K562 (cell line): ENCODE results near the gene CDX1.

ENCODE experiments used
- ATF1 ChIP-seq, 2 experiments: fragments of 450-650 bp in 1 of 2; IDR thresholded peaks; 2 replicates each; pipeline ENCODE4 v1.6.1; 2016; ENCODE audit warnings: missing compliant biosample characterization in 1 of 2, missing genetic modification characterization in 1 of 2
- CTCF ChIP-seq, 3 experiments: IDR thresholded peaks in 2 of 3; conservative IDR thresholded peaks in 1 of 3; 2 replicates each; pipeline ENCODE4 v1.5.1; 2011 to 2012; ENCODE audit warnings: low read length in 3 of 3, mild to moderate bottlenecking in 3 of 3, control low read depth in 2 of 3, improper control_type of control experiment in 1 of 3, inconsistent platforms in 1 of 3, low read depth in 1 of 3, mixed read lengths in 1 of 3, moderate library complexity in 1 of 3; ENCODE audit not compliant: insufficient read depth in 2 of 3
- E2F6 ChIP-seq, 2 experiments: IDR thresholded peaks; 2 replicates each; pipeline ENCODE4 v1.6.1; 2011; ENCODE audit warnings: borderline replicate concordance in 1 of 2, control low read depth in 1 of 2, low read depth in 1 of 2, low read length in 1 of 2, mild to moderate bottlenecking in 1 of 2, mixed read lengths in 1 of 2, moderate library complexity in 1 of 2; ENCODE audit not compliant: insufficient read depth in 1 of 2, insufficient read length in 1 of 2, poor library complexity in 1 of 2, severe bottlenecking in 1 of 2; ENCODE audit errors: extremely low read depth in 1 of 2
- ETV6 ChIP-seq, 3 experiments: fragments of 150-350 bp in 1 of 3; sonication (generic) in 1 of 3; formaldehyde crosslinking in 1 of 3; IDR thresholded peaks; 2 replicates each; pipeline versions ENCODE4 v1.6.1 to v1.8.0; 2014 to 2022; ENCODE audit warnings: borderline replicate concordance in 2 of 3, low read depth in 2 of 3, antibody characterized with exemption in 1 of 3, low read length in 1 of 3, mild to moderate bottlenecking in 1 of 3, missing genetic modification reagents in 1 of 3
- SNRNP70 ChIP-seq: fragments of 200-400 bp; formaldehyde crosslinking; optimal IDR thresholded peaks from 2 replicates; pipeline ENCODE3; 2017; ENCODE audit warnings: low read depth, low read length
- ZHX1 ChIP-seq: fragments of 150-350 bp; conservative IDR thresholded peaks from 2 replicates; pipeline ENCODE4 v1.6.1; 2014; ENCODE audit warnings: low read length
- ZNF77 ChIP-seq: fragments of 250-450 bp; sonication (Bioruptor Pico); IDR thresholded peaks from 2 replicates; pipeline ENCODE4 v1.5.0; 2020
- ZSCAN29 ChIP-seq: fragments of 450-650 bp; IDR thresholded peaks from 2 replicates; pipeline ENCODE4 v1.6.1; 2017

- no peak for TF ChIP-seq E2F6 (IDR thresholded peaks at IDR 0.05; ENCODE audit: borderline replicate concordance in 1 of 2, extremely low read depth in 1 of 2, insufficient read depth in 1 of 2, insufficient read length in 1 of 2, low read depth in 1 of 2, low read length in 1 of 2, poor library complexity in 1 of 2, severe bottlenecking in 1 of 2)
- no peak for TF ChIP-seq ETV6 (IDR thresholded peaks at IDR 0.05; ENCODE audit: borderline replicate concordance in 1 of 2, low read depth in 2 of 2, low read length in 1 of 2)
- TF ChIP-seq ETV6 (CRISPR knock-in tag; IDR thresholded peaks at IDR 0.05; ENCODE audit: borderline replicate concordance): no peak
- no peak for TF ChIP-seq ZSCAN29
- no peak for TF ChIP-seq SNRNP70
- TF ChIP-seq CTCF (IDR thresholded peaks at IDR 0.05 in 2 of 3, conservative IDR thresholded peaks at IDR 0.05 in 1 of 3; ENCODE audit: insufficient read depth in 2 of 3, low read depth in 1 of 3, low read length in 3 of 3): no peak
- TF ChIP-seq ZHX1: no peak
- TF ChIP-seq ATF1 (CRISPR knock-in tag; IDR thresholded peaks at IDR 0.05): no peak
- TF ChIP-seq ATF1 (tag; IDR thresholded peaks at IDR 0.05): no peak
- no peak for TF ChIP-seq ZNF77 (CRISPR knock-in tag)
These were observed 17.4 kb downstream of the CDX1 start for GRCh38 chr5:150184006-150184405.
